ENCODE measurements around the gene NANOS3. TPM values are rescaled to one million over a fixed set of nuclear protein-coding genes. Genes with fewer than 3 reads are reported as not detected.

Gene NANOS3
- total and polyA plus RNA-seq, 9 of the 15 experiments (the other 6 are each of a cell fraction or from before 2014, with no cell fraction given), result not detected

DNA sequence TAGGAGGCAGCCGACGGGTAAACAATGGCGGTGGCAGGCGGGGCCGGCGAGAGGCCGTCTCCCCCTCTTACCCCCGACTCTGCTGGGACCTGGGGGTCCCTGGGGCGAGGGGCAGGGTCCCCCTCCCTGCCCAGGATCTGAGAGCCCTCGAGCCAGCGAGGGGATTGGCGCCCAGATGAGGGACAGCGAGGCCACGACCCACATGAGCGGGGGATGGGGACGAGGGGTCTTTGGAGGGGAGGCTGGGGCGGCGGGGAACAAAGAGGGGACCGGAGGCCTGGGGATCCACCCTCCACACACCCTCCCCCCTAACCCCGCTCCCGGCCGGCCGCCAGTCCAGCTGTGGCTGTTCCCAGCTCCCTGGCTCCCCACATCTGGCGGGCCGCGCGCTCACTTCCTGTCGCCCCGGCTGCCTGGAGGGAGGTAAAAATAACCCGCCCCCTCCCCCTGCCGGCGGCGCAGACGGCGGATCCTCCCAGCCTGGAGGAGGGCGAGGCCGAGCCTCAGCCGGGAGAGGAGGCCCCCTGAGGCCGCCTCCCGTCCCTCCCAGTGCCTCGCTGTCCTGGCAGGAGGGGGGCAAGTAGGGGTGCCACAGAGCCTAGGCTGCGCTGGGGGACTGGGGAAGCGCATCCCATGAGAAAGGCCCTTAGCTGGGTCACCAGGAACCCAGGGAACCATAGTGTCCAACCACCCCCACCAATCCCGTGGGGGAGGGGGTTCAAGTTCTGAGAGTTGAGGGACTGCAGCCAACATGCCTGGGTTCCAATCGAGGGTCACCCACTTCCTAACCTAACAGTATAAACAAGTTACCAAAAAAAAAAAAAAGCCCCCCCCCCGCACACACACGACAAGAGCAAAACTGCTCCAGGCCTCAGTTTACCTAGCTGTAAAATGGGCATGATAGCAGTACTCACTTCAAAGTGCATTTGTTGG lies 29.3 kb upstream of the NANOS3 start (continued):
- TF ChIP-seq ZNF41 (CRISPR knock-in tag; conservative IDR thresholded peaks at IDR 0.05) (no peak), ZNF140 (CRISPR knock-in tag; IDR thresholded peaks at IDR 0.05) (no peak), CREB1 (IDR thresholded peaks at IDR 0.05) (peak; percentile 32; the same call in 1 of the 2 replicates), CREB1 (CRISPR knock-in tag; IDR thresholded peaks at IDR 0.05) (no peak), NR4A1 (CRISPR knock-in tag; IDR thresholded peaks at IDR 0.05) (no peak), NR4A1 (tag; IDR thresholded peaks at IDR 0.05) (no peak), DMBX1 (CRISPR knock-in tag; IDR thresholded peaks at IDR 0.05; ENCODE audit: borderline replicate concordance) (peak; percentile 48; the same call in 1 of the 2 replicates), KAT7 (CRISPR knock-in tag; IDR thresholded peaks at IDR 0.05; ENCODE audit: borderline replicate concordance) (no peak), SPI1 (IDR thresholded peaks at IDR 0.05; ENCODE audit: borderline replicate concordance, low read depth, low read length) (peak; percentile 59; the same call in 1 of the 2 replicates), POLR2H (tag; IDR thresholded peaks at IDR 0.05; ENCODE audit: low read depth) (peak; percentile 86), ZC3H8 (IDR thresholded peaks at IDR 0.05) (no peak), NEUROD1 (IDR thresholded peaks at IDR 0.05; ENCODE audit: borderline replicate concordance, low read depth, low read length, partially characterized antibody) (no peak), NKRF (IDR thresholded peaks at IDR 0.05; ENCODE audit: borderline replicate concordance) (peak; percentile 61), ARHGAP35 (IDR thresholded peaks at IDR 0.05; ENCODE audit: partially characterized antibody) (no peak), MIER1 (IDR thresholded peaks at IDR 0.05; ENCODE audit: low read depth) (peak; percentile 22; the same call in 1 of the 2 replicates), DPF2 (IDR thresholded peaks at IDR 0.05) (peak; percentile 61; the same call in 1 of the 2 replicates), TCF3 (CRISPR knock-in tag; IDR thresholded peaks at IDR 0.05) (peak; percentile 26), CBX5 (IDR thresholded peaks at IDR 0.05; ENCODE audit: borderline replicate concordance, low read depth) (0 out of 2 replicates have a peak, but pooled peaks have one; percentile 19), MEF2A (IDR thresholded peaks at IDR 0.05; ENCODE audit: control insufficient read depth, low read depth, low read length) (peak; percentile 91)
- TF ChIP-seq, protein P1, sequence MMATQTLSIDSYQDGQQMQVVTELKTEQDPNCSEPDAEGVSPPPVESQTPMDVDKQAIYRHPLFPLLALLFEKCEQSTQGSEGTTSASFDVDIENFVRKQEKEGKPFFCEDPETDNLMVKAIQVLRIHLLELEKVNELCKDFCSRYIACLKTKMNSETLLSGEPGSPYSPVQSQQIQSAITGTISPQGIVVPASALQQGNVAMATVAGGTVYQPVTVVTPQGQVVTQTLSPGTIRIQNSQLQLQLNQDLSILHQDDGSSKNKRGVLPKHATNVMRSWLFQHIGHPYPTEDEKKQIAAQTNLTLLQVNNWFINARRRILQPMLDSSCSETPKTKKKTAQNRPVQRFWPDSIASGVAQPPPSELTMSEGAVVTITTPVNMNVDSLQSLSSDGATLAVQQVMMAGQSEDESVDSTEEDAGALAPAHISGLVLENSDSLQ (IDR thresholded peaks at IDR 0.05), result peak; percentile 4; the same call in 1 of the 2 replicates
- TF ChIP-seq, protein P2, sequence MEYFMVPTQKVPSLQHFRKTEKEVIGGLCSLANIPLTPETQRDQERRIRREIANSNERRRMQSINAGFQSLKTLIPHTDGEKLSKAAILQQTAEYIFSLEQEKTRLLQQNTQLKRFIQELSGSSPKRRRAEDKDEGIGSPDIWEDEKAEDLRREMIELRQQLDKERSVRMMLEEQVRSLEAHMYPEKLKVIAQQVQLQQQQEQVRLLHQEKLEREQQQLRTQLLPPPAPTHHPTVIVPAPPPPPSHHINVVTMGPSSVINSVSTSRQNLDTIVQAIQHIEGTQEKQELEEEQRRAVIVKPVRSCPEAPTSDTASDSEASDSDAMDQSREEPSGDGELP (CRISPR knock-in tag; IDR thresholded peaks at IDR 0.05; ENCODE audit: borderline replicate concordance), result peak; percentile 96
- TF ChIP-seq, protein P3, sequence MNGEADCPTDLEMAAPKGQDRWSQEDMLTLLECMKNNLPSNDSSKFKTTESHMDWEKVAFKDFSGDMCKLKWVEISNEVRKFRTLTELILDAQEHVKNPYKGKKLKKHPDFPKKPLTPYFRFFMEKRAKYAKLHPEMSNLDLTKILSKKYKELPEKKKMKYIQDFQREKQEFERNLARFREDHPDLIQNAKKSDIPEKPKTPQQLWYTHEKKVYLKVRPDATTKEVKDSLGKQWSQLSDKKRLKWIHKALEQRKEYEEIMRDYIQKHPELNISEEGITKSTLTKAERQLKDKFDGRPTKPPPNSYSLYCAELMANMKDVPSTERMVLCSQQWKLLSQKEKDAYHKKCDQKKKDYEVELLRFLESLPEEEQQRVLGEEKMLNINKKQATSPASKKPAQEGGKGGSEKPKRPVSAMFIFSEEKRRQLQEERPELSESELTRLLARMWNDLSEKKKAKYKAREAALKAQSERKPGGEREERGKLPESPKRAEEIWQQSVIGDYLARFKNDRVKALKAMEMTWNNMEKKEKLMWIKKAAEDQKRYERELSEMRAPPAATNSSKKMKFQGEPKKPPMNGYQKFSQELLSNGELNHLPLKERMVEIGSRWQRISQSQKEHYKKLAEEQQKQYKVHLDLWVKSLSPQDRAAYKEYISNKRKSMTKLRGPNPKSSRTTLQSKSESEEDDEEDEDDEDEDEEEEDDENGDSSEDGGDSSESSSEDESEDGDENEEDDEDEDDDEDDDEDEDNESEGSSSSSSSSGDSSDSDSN (IDR thresholded peaks at IDR 0.05; ENCODE audit: borderline replicate concordance in 1 of 2, low read depth in 2 of 2, low read length in 2 of 2), result peak; percentile 87 to 91; a peak in 3 of 4 replicates
